SK-N-SH (cell line): ENCODE results near the gene TEN1. TPM values are rescaled to one million over a fixed set of nuclear protein-coding genes. Genes with fewer than 3 reads are reported as not detected.

ENCODE experiments used
- CTCF ChIA-PET: fragments of 300-600, 350-600 bp; formaldehyde crosslinking; extraction: SDS; loops from one replicate; lab custom pipeline; 2021; lab: Yijun Ruan, JAX
- POLR2A ChIA-PET: fragments of 350-600 bp; sonication (Branson Sonifier 250); formaldehyde crosslinking; extraction: SDS; loops from one replicate; lab custom pipeline; 2020; ENCODE audit warnings: antibody characterized with exemption, inconsistent platforms; lab: Yijun Ruan, JAX
- DNase-seq: peaks from one replicate; pipeline ENCODE4 v3.0.0; 2012
- H2AFZ ChIP-seq: fragments of 200-600 bp; sonication (generic); 2 replicates; pipeline ENCODE4 v1.8.1; 2016; ENCODE audit warnings: antibody characterized with exemption, mild to moderate bottlenecking, low read depth
- H3F3A ChIP-seq: fragments of 200-600 bp; sonication (generic); replicated peaks from 2 replicates; pipeline ENCODE3; 2016; ENCODE audit warnings: antibody characterized with exemption, mild to moderate bottlenecking; ENCODE audit not compliant: insufficient read depth
- H3K27ac ChIP-seq, 2 experiments: fragments of 200-500 bp in 1 of 2; fragments of 200-600 bp in 1 of 2; sonication (Bioruptor generic) in 1 of 2; sonication (generic), shearing (Covaris generic) in 1 of 2; 2 replicates each; pipeline versions ENCODE4 v1.5.1 to v1.6.1; 2014 to 2016; ENCODE audit warnings: low read depth in 2 of 2, inconsistent platforms in 1 of 2, low read length in 1 of 2, mild to moderate bottlenecking in 1 of 2, mixed read lengths in 1 of 2
- H3K27me3 ChIP-seq: fragments of 200-600 bp; sonication (generic), shearing (Covaris generic); 2 replicates; pipeline ENCODE4 v1.6.1; 2016; ENCODE audit warnings: mixed run types; ENCODE audit not compliant: insufficient read depth
- H3K36me3 ChIP-seq, 2 experiments: fragments of 200-500 bp in 1 of 2; fragments of 200-600 bp in 1 of 2; sonication (Bioruptor generic) in 1 of 2; sonication (generic) in 1 of 2; replicated peaks in 1 of 2; 2 replicates each; pipeline versions ENCODE3 to v1.5.1; 2014 to 2016; ENCODE audit warnings: low read length in 1 of 2, mild to moderate bottlenecking in 1 of 2; ENCODE audit not compliant: insufficient read depth in 2 of 2, control insufficient read depth in 1 of 2
- H3K4me1 ChIP-seq, 2 experiments: fragments of 200-500 bp in 1 of 2; fragments of 200-600 bp in 1 of 2; sonication (Bioruptor generic) in 1 of 2; sonication (generic), shearing (Covaris generic) in 1 of 2; 2 replicates each; pipeline versions ENCODE4 v1.5.1 to v1.6.1; 2014 to 2016; ENCODE audit warnings: low read depth in 1 of 2, low read length in 1 of 2, mixed run types in 1 of 2; ENCODE audit not compliant: insufficient read depth in 2 of 2, control insufficient read depth in 1 of 2
- H3K4me2 ChIP-seq: fragments of 200-600 bp; sonication (generic), shearing (Covaris generic); 2 replicates; pipeline ENCODE4 v1.6.1; 2017; ENCODE audit warnings: mixed run types
- H3K4me3 ChIP-seq, 2 experiments: fragments of 200-500 bp in 1 of 2; fragments of 200-600 bp in 1 of 2; sonication (Bioruptor generic) in 1 of 2; sonication (generic), shearing (Covaris generic) in 1 of 2; 2 replicates each; pipeline versions ENCODE4 v1.5.1 to v1.8.1; 2014 to 2016; ENCODE audit warnings: low read depth in 2 of 2, inconsistent platforms in 1 of 2, low read length in 1 of 2, mild to moderate bottlenecking in 1 of 2, mixed read lengths in 1 of 2, moderate library complexity in 1 of 2
- H3K79me2 ChIP-seq: fragments of 200-600 bp; sonication (generic); 2 replicates; pipeline ENCODE4 v1.8.1; 2017; ENCODE audit warnings: mild to moderate bottlenecking; ENCODE audit not compliant: insufficient read depth
- H3K9ac ChIP-seq: fragments of 200-600 bp; sonication (generic); 2 replicates; pipeline ENCODE4 v1.6.1; 2017; ENCODE audit warnings: mixed run types
- H3K9me2 ChIP-seq: fragments of 200-600 bp; sonication (generic); 2 replicates; pipeline ENCODE4 v1.6.1; 2017; ENCODE audit warnings: mixed run types
- H3K9me3 ChIP-seq: fragments of 200-600 bp; sonication (generic); 2 replicates; pipeline ENCODE4 v1.6.1; 2017; ENCODE audit warnings: mixed run types, mild to moderate bottlenecking, moderate library complexity
- H4K20me1 ChIP-seq: fragments of 200-600 bp; sonication (generic); 2 replicates; pipeline ENCODE4 v1.6.1; 2017; ENCODE audit warnings: mild to moderate bottlenecking, mixed run types; ENCODE audit not compliant: insufficient read depth
- FOSL2 ChIP-seq: IDR thresholded peaks from 2 replicates; pipeline ENCODE4 v1.4.0; 2012; ENCODE audit warnings: low read depth, mild to moderate bottlenecking, moderate library complexity, borderline replicate concordance
- MEF2A ChIP-seq: IDR thresholded peaks from 2 replicates; pipeline ENCODE4 v1.4.0; 2012; ENCODE audit warnings: low read depth, borderline replicate concordance
- RCOR1 ChIP-seq: fragments of 150-350 bp; IDR thresholded peaks from 2 replicates; pipeline ENCODE4 v1.6.1; 2017; ENCODE audit warnings: antibody characterized with exemption, low read length
- RFX5 ChIP-seq: IDR thresholded peaks from 2 replicates; pipeline ENCODE4 v1.6.1; 2012; ENCODE audit warnings: mild to moderate bottlenecking, improper control_type of control experiment, low read length
- RXRA ChIP-seq: IDR thresholded peaks from 2 replicates; pipeline ENCODE4 v1.4.0; 2012; ENCODE audit warnings: low read depth, mild to moderate bottlenecking, borderline replicate concordance
- SIN3A ChIP-seq: IDR thresholded peaks from 2 replicates; pipeline ENCODE4 v1.6.1; 2012; ENCODE audit warnings: low read depth, mild to moderate bottlenecking, low read length, moderate library complexity, borderline replicate concordance
- TAF1 ChIP-seq: IDR thresholded peaks from 2 replicates; pipeline ENCODE4 v1.6.1; 2012; ENCODE audit warnings: low read depth, mild to moderate bottlenecking, low read length, moderate library complexity, borderline replicate concordance
- WGBS: methylation state at CpG from one replicate; pipeline ENCODE4 v1.1.6; 2017; ENCODE audit warnings: low lambda C conversion rate; 5-methylcytosine and 5-hydroxymethylcytosine counted together
- polyA plus RNA-seq, 3 experiments: library from polyadenylated mRNA; depleted of rRNA; stranded (reverse); fragments of >200 nt; gene quantifications; 2 replicates each; pipeline ENCODE4 v1.2.3, GENCODE V29; 2012
- TF ChIP-seq, protein P1 (sequence below): IDR thresholded peaks from 2 replicates; pipeline ENCODE4 v1.4.0; 2012; ENCODE audit warnings: low read depth, borderline replicate concordance
- TF ChIP-seq, protein P2 (sequence below): IDR thresholded peaks from 2 replicates; pipeline ENCODE4; 2012
- TF ChIP-seq, protein P3 (sequence below): fragments of 150-350 bp; IDR thresholded peaks from 2 replicates; pipeline ENCODE4 v1.6.1; 2017; ENCODE audit warnings: antibody characterized with exemption, low read length, low read depth, borderline replicate concordance
- TF ChIP-seq, protein P4 (sequence below): fragments of 200-600 bp; sonication (generic); IDR thresholded peaks from 2 replicates; pipeline ENCODE4 v1.6.1; 2017; ENCODE audit warnings: antibody characterized with exemption, mild to moderate bottlenecking, moderate library complexity
- TF ChIP-seq, protein P5 (sequence below): IDR thresholded peaks from 2 replicates; pipeline ENCODE4 v1.4.0; 2012; ENCODE audit warnings: low read depth, borderline replicate concordance

TEN1 gene
- polyA plus RNA-seq, 1 of the 3 experiments (the other 2 are of a cell fraction): 33.6 TPM

DNA sequence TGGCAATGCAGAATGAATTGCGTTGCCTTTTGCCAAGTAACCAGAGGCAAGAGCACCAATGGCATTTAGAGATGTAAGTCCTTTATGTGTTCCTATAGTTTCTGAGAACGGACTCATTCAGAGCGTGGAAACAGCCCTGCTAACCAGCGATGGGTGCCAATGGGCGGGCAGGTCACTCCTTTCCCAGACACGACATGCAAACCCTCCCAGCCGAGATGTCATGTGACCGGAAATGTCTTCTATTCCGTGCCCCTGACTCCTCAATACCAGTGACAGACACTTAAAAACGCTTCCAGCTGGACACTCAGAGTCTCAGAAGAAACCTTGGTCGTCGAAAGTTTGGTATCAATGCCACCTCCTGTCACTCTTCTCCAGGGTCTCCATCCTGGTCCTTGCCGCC, 41.4 kb upstream of the TEN1 start:
- CTCF ChIA-PET: interaction anchor here (1.4 kb wide), 1 partner anchor 19 kb away, joined by 3 read pairs; no protein-coding TSS in a partner anchor
- H3K27ac ChIP-seq: no peak overlapping the region
- no peak overlapping the region for H2AFZ ChIP-seq
- peaks cover 5% of the 10 kb centered on the region; the same call in 1 of the 2 replicates for H3K79me2 ChIP-seq
- H3F3A ChIP-seq: peaks cover 9% of the 10 kb centered on the region
- no peaks in the 10 kb centered on the region for H3K9me2 ChIP-seq
- no peak overlapping the region for H3K9ac ChIP-seq
- no peaks in the 10 kb centered on the region for H3K27me3 ChIP-seq
- WGBS: 91% methylated on average over 13 of the region's 13 CpGs
- TF ChIP-seq RFX5 (no peak), RXRA (no peak), MEF2A (no peak), TAF1 (no peak), SIN3A (no peak), FOSL2 (no peak), RCOR1 (no peak)
- TF ChIP-seq, protein P1, sequence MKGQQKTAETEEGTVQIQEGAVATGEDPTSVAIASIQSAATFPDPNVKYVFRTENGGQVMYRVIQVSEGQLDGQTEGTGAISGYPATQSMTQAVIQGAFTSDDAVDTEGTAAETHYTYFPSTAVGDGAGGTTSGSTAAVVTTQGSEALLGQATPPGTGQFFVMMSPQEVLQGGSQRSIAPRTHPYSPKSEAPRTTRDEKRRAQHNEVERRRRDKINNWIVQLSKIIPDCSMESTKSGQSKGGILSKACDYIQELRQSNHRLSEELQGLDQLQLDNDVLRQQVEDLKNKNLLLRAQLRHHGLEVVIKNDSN: no peak
- TF ChIP-seq, protein P2, sequence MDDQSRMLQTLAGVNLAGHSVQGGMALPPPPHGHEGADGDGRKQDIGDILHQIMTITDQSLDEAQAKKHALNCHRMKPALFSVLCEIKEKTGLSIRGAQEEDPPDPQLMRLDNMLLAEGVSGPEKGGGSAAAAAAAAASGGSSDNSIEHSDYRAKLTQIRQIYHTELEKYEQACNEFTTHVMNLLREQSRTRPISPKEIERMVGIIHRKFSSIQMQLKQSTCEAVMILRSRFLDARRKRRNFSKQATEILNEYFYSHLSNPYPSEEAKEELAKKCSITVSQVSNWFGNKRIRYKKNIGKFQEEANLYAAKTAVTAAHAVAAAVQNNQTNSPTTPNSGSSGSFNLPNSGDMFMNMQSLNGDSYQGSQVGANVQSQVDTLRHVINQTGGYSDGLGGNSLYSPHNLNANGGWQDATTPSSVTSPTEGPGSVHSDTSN: no peak
- TF ChIP-seq, protein P3, sequence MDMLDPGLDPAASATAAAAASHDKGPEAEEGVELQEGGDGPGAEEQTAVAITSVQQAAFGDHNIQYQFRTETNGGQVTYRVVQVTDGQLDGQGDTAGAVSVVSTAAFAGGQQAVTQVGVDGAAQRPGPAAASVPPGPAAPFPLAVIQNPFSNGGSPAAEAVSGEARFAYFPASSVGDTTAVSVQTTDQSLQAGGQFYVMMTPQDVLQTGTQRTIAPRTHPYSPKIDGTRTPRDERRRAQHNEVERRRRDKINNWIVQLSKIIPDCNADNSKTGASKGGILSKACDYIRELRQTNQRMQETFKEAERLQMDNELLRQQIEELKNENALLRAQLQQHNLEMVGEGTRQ: no peak
- TF ChIP-seq, protein P4, sequence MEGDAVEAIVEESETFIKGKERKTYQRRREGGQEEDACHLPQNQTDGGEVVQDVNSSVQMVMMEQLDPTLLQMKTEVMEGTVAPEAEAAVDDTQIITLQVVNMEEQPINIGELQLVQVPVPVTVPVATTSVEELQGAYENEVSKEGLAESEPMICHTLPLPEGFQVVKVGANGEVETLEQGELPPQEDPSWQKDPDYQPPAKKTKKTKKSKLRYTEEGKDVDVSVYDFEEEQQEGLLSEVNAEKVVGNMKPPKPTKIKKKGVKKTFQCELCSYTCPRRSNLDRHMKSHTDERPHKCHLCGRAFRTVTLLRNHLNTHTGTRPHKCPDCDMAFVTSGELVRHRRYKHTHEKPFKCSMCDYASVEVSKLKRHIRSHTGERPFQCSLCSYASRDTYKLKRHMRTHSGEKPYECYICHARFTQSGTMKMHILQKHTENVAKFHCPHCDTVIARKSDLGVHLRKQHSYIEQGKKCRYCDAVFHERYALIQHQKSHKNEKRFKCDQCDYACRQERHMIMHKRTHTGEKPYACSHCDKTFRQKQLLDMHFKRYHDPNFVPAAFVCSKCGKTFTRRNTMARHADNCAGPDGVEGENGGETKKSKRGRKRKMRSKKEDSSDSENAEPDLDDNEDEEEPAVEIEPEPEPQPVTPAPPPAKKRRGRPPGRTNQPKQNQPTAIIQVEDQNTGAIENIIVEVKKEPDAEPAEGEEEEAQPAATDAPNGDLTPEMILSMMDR: no peak
- TF ChIP-seq, protein P5, sequence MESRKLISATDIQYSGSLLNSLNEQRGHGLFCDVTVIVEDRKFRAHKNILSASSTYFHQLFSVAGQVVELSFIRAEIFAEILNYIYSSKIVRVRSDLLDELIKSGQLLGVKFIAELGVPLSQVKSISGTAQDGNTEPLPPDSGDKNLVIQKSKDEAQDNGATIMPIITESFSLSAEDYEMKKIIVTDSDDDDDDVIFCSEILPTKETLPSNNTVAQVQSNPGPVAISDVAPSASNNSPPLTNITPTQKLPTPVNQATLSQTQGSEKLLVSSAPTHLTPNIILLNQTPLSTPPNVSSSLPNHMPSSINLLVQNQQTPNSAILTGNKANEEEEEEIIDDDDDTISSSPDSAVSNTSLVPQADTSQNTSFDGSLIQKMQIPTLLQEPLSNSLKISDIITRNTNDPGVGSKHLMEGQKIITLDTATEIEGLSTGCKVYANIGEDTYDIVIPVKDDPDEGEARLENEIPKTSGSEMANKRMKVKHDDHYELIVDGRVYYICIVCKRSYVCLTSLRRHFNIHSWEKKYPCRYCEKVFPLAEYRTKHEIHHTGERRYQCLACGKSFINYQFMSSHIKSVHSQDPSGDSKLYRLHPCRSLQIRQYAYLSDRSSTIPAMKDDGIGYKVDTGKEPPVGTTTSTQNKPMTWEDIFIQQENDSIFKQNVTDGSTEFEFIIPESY: no peak
- H3K9me3 ChIP-seq: no peaks in the 10 kb centered on the region
- peaks cover 0 to 3% of the 10 kb centered on the region in 2 experiments for H3K36me3 ChIP-seq
- POLR2A ChIA-PET: no interaction called here
- no peaks in the 10 kb centered on the region for H4K20me1 ChIP-seq
- peaks cover 0 to 8% of the 10 kb centered on the region in 2 experiments; a peak in 1 of 4 replicates for H3K4me1 ChIP-seq
- no peak for DNase-seq
- no peak overlapping the region for H3K4me3 ChIP-seq
- H3K4me2 ChIP-seq: no peak overlapping the region
